H1 (cell line): ENCODE results near the gene TUBD1. TPM values are rescaled to one million over a fixed set of nuclear protein-coding genes. Genes with fewer than 3 reads are reported as not detected.
"Not testable (repeated sequence)": the region's sequence is repeated elsewhere in the genome, so short reads cannot be mapped to it uniquely, and the experiment has no call there.

ENCODE experiments used
- CTCF ChIA-PET: fragments of 300-600 bp; sonication (Branson Sonifier 250); formaldehyde crosslinking; loops from one replicate; lab custom pipeline; 2021; ENCODE audit not compliant: partially characterized antibody; lab: Charles Lee
- POLR2A ChIA-PET: fragments of 300-600 bp; sonication (Branson Sonifier 250); formaldehyde crosslinking; loops from one replicate; lab custom pipeline; 2021; ENCODE audit warnings: inconsistent platforms; ENCODE audit not compliant: partially characterized antibody; lab: Charles Lee
- DNase-seq, 2 experiments: peaks; one replicate each; pipeline versions ENCODE4 v3.0.0 to v3.0.0-alpha.2; 2010 to 2022; ENCODE audit warnings: low spot score in 2 of 2, low read depth in 1 of 2, mixed read lengths in 1 of 2
- FAIRE-seq: peaks from 2 replicates; lab custom pipeline; 2011; peaks lifted over from hg19 to GRCh38; lab: Jason Lieb, UNC
- H2AFZ ChIP-seq: 2 replicates; pipeline ENCODE4 v1.8.1; 2012; ENCODE audit warnings: low read length, inconsistent platforms
- H2AK5ac ChIP-seq: 2 replicates; pipeline ENCODE4 v1.6.1; 2013; ENCODE audit warnings: low read depth, low read length
- H2BK120ac ChIP-seq: replicated peaks from 2 replicates; pipeline ENCODE3; 2013; ENCODE audit warnings: low read depth, low read length, inconsistent platforms
- H2BK12ac ChIP-seq: 2 replicates; pipeline ENCODE4 v1.6.1; 2013; ENCODE audit warnings: low read depth, low read length
- H2BK15ac ChIP-seq: 2 replicates; pipeline ENCODE4 v1.6.1; 2013; ENCODE audit warnings: low read length
- H2BK20ac ChIP-seq: 2 replicates; pipeline ENCODE4 v1.6.1; 2013; ENCODE audit warnings: low read length
- H2BK5ac ChIP-seq: 2 replicates; pipeline ENCODE4 v1.6.1; 2013; ENCODE audit warnings: low read depth, low read length
- H3K14ac ChIP-seq: 2 replicates; pipeline ENCODE4 v1.6.1; 2013; ENCODE audit warnings: inconsistent platforms; ENCODE audit not compliant: insufficient read length
- H3K18ac ChIP-seq: 2 replicates; pipeline ENCODE4 v1.6.1; 2013; ENCODE audit warnings: low read length; ENCODE audit errors: extremely low read depth
- H3K23ac ChIP-seq: 2 replicates; pipeline ENCODE4 v1.6.1; 2013; ENCODE audit warnings: inconsistent platforms; ENCODE audit not compliant: insufficient read length
- H3K23me2 ChIP-seq: 2 replicates; pipeline ENCODE4 v1.6.1; 2013; ENCODE audit warnings: low read depth, low read length
- H3K27ac ChIP-seq: 2 replicates; pipeline ENCODE4 v1.6.1; 2011; ENCODE audit warnings: low read depth, low read length, inconsistent platforms
- H3K27me3 ChIP-seq, 4 experiments: replicated peaks in 1 of 4; 1 replicate in 1 of 4; 2 replicates in 3 of 4; pipeline versions ENCODE4 v1.6.1 to v1.8.1; 2011 to 2013; ENCODE audit warnings: low read length in 3 of 4, mild to moderate bottlenecking in 3 of 4, inconsistent platforms in 2 of 4, mixed read lengths in 2 of 4, moderate library complexity in 1 of 4; ENCODE audit not compliant: control insufficient read depth in 3 of 4, insufficient read depth in 3 of 4; ENCODE audit errors: extremely low read depth in 1 of 4
- H3K36me3 ChIP-seq, 4 experiments: 2 replicates each; pipeline versions ENCODE4 v1.6.1 to v1.8.1; 2011 to 2013; ENCODE audit warnings: mild to moderate bottlenecking in 4 of 4, low read length in 3 of 4, moderate library complexity in 2 of 4, control low read depth in 1 of 4, inconsistent platforms in 1 of 4; ENCODE audit not compliant: insufficient read depth in 4 of 4, control insufficient read depth in 2 of 4
- H3K4ac ChIP-seq: replicated peaks from 2 replicates; pipeline ENCODE3; 2013; ENCODE audit warnings: low read length, low read depth, mixed read lengths, inconsistent platforms; ENCODE audit not compliant: insufficient read length
- H3K4me1 ChIP-seq, 4 experiments: replicated peaks in 1 of 4; 1 replicate in 1 of 4; 2 replicates in 3 of 4; pipeline versions ENCODE4 v1.6.1 to v1.8.1; 2011 to 2013; ENCODE audit warnings: low read length in 3 of 4, inconsistent platforms in 2 of 4, mixed read lengths in 1 of 4; ENCODE audit not compliant: insufficient read depth in 4 of 4, control insufficient read depth in 3 of 4
- H3K4me2 ChIP-seq, 2 experiments: 2 replicates each; pipeline versions ENCODE4 v1.6.1 to v1.8.1; 2011 to 2013; ENCODE audit warnings: low read depth in 2 of 2, low read length in 2 of 2, control low read depth in 1 of 2, inconsistent platforms in 1 of 2, mild to moderate bottlenecking in 1 of 2; ENCODE audit not compliant: insufficient read depth in 1 of 2
- H3K4me3 ChIP-seq, 4 experiments: fragments of 200-600, 300-600 bp in 1 of 4; sonication (generic), shearing (Covaris generic), sonication (Bioruptor Twin) in 1 of 4; 2 replicates each; pipeline versions ENCODE4 v1.5.1 to v1.8.1; 2011 to 2016; ENCODE audit warnings: low read length in 4 of 4, low read depth in 3 of 4, control low read depth in 2 of 4, inconsistent platforms in 2 of 4, mild to moderate bottlenecking in 2 of 4, mixed read lengths in 1 of 4, moderate library complexity in 1 of 4; ENCODE audit not compliant: insufficient read depth in 2 of 4; ENCODE audit errors: extremely low read depth in 1 of 4
- H3K56ac ChIP-seq: replicated peaks from 2 replicates; pipeline ENCODE3; 2013; ENCODE audit warnings: low read depth, mild to moderate bottlenecking, mixed read lengths, low read length, inconsistent platforms; ENCODE audit not compliant: insufficient read length
- H3K79me1 ChIP-seq: 2 replicates; pipeline ENCODE4 v1.6.1; 2013; ENCODE audit warnings: low read depth, low read length, control low read depth
- H3K79me2 ChIP-seq, 2 experiments: 2 replicates each; pipeline versions ENCODE4 v1.6.1 to v1.8.1; 2012 to 2013; ENCODE audit warnings: low read length in 2 of 2, mild to moderate bottlenecking in 2 of 2, inconsistent platforms in 1 of 2; ENCODE audit not compliant: insufficient read depth in 2 of 2, control insufficient read depth in 1 of 2
- H3K9ac ChIP-seq, 4 experiments: replicated peaks in 1 of 4; 1 replicate in 1 of 4; 2 replicates in 3 of 4; pipeline versions ENCODE4 v1.6.1 to v1.8.1; 2011 to 2013; ENCODE audit warnings: low read depth in 3 of 4, low read length in 3 of 4, control low read depth in 2 of 4, mild to moderate bottlenecking in 2 of 4, moderate library complexity in 2 of 4, inconsistent platforms in 1 of 4; ENCODE audit errors: extremely low read depth in 1 of 4
- H3K9me3 ChIP-seq, 2 experiments: 2 replicates each; pipeline versions ENCODE4 v1.6.1 to v1.8.1; 2012 to 2013; ENCODE audit warnings: mild to moderate bottlenecking in 2 of 2, moderate library complexity in 2 of 2, control low read depth in 1 of 2, inconsistent platforms in 1 of 2, low read depth in 1 of 2, low read length in 1 of 2, mixed read lengths in 1 of 2; ENCODE audit not compliant: insufficient read depth in 2 of 2
- H4K20me1 ChIP-seq, 2 experiments: replicated peaks in 1 of 2; 2 replicates each; pipeline versions ENCODE3 to v1.8.1; 2011 to 2013; ENCODE audit warnings: inconsistent platforms in 2 of 2, low read length in 2 of 2, mild to moderate bottlenecking in 1 of 2; ENCODE audit not compliant: insufficient read depth in 2 of 2, control insufficient read depth in 1 of 2
- H4K5ac ChIP-seq: 2 replicates; pipeline ENCODE4 v1.6.1; 2013; ENCODE audit warnings: low read length, low read depth, mixed read lengths, inconsistent platforms; ENCODE audit not compliant: insufficient read length
- H4K8ac ChIP-seq: 2 replicates; pipeline ENCODE4 v1.8.0; 2013; ENCODE audit warnings: mild to moderate bottlenecking, moderate library complexity, low read length, inconsistent platforms; ENCODE audit not compliant: insufficient read depth; ENCODE audit errors: extremely low read depth
- H4K91ac ChIP-seq: replicated peaks from 2 replicates; pipeline ENCODE3; 2013; ENCODE audit warnings: low read length, mixed read lengths, inconsistent platforms; ENCODE audit not compliant: insufficient read length
- WGBS, 2 experiments: shearing (Covaris generic) in 1 of 2; methylation state at CpG; one replicate each; pipeline versions ENCODE4 v1.1.6 to v1.1.7; 2013 to 2015; ENCODE audit warnings: low lambda C conversion rate in 2 of 2, mixed read lengths in 2 of 2, inconsistent platforms in 1 of 2, low coverage in 1 of 2, missing lambda C conversion rate in 1 of 2; ENCODE audit not compliant: insufficient replicate concordance in 2 of 2, insufficient coverage in 1 of 2, insufficient read length in 1 of 2; ENCODE audit errors: extremely low coverage in 1 of 2, missing lambda C conversion rate in 1 of 2; 5-methylcytosine and 5-hydroxymethylcytosine counted together
- polyA plus RNA-seq, 7 experiments: library from polyadenylated mRNA; depleted of rRNA in 3 of 7; stranded (reverse) in 5 of 7; unstranded in 2 of 7; fragments of >200 nt in 5 of 7; fragments of 200-250 nt in 2 of 7; gene quantifications; 1 replicate in 5 of 7; 2 replicates in 1 of 7; 4 replicates in 1 of 7; pipeline versions ENCODE4 v1.2.1 to v1.2.3, GENCODE V29; 2011 to 2013; ENCODE audit warnings: missing spikeins in 2 of 7, mixed read lengths in 2 of 7
- total RNA-seq: library from RNA; stranded (reverse); fragmentation: NEBNext Ultra II Directional; extraction: Animal tissue kit (Norgen Biotek cat#: 25700); gene quantifications from 2 replicates; pipeline ENCODE4 v1.2.1, GENCODE V29; 2021

Gene TUBD1
- total and polyA plus RNA-seq, 2 of the 8 experiments (the other 6 are each of a cell fraction or from before 2014, with no cell fraction given) = 9.1 to 17.5 TPM

- H2BK15ac ChIP-seq, H3K14ac ChIP-seq, H2AFZ ChIP-seq, FAIRE-seq, H3K4me3 ChIP-seq, DNase-seq, H3K4me1 ChIP-seq, H3K18ac ChIP-seq, H4K8ac ChIP-seq, CTCF ChIA-PET, H3K4ac ChIP-seq, H3K27ac ChIP-seq, H3K79me1 ChIP-seq, H2BK120ac ChIP-seq, H3K27me3 ChIP-seq, H3K23ac ChIP-seq, H4K20me1 ChIP-seq, H4K5ac ChIP-seq, H2BK12ac ChIP-seq, H3K9ac ChIP-seq, H2BK20ac ChIP-seq, H4K91ac ChIP-seq, H3K56ac ChIP-seq, H2BK5ac ChIP-seq, H3K79me2 ChIP-seq, H3K9me3 ChIP-seq, H3K23me2 ChIP-seq, H2AK5ac ChIP-seq, H3K4me2 ChIP-seq: not testable (repeated sequence)
- POLR2A ChIA-PET = interaction anchor here (1.0 to 1.7 kb wide), 4 partner anchors 9 to 34 kb away, joined by 3 to 4 read pairs (median 4); no protein-coding TSS in a partner anchor
- WGBS, 2 experiments = 95% methylated on average over 8 of the region's 8 CpGs; no CpG with 5 or more reads in 1 of the 2 experiments
- H3K36me3 ChIP-seq = peaks cover 3 to 24% (median 10%) of the 10 kb centered on the region in 4 experiments; a peak in 6 of 8 replicates
Measured at GRCh38 chr17:59873414-59873813, 19.3 kb downstream of the TUBD1 start.
